Right renal cortex interstitium (tissue), 3 donors: ENCODE results near the gene CLTB. TPM values are rescaled to one million over a fixed set of nuclear protein-coding genes. Genes with fewer than 3 reads are reported as not detected.

Source experiments
- DNase-seq, 3 donors: peaks; one replicate each; pipeline ENCODE4 v3.0.0-alpha.2; 2013; ENCODE audit warnings: low read depth in 3 of 3, low spot score in 2 of 3
- polyA plus RNA-seq, 3 donors: library from polyadenylated mRNA; unstranded; fragments of 120-200 nt; gene quantifications; one replicate each; pipeline ENCODE4 v1.2.1, GENCODE V29; 2013; ENCODE audit not compliant: insufficient read length in 3 of 3

The CLTB gene
- polyA plus RNA-seq, 3 donors, result 45.8 to 59.0 (median 52.4) TPM

DNA sequence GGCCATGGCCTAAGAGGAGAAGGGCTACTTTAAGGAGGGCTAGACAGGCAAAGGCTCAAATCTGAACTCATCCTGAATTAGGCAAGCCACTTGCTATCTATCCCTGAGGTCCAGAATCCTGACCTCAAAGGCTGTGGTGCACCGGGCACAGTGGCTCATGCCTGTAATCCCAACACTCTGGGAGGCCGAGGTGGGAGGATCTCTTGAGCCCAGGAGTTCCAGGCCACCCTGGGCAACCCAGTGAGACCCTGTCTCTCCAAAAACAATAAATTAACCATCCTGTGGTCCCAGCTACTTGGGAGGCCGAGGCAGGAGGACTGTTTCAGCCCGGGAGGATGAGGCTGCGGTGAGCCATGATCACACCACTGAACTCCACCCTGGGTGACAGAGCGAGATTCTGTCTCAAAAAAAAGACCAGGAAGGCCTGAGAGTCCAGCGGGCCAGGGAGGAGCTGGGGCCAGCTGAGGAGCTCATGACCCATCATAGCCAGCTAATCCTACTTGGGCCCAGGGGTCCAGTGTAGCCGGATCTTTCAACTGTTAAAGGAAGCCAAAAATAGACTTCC, 31.9 kb downstream of the CLTB start:
- no peak for DNase-seq

DNA sequence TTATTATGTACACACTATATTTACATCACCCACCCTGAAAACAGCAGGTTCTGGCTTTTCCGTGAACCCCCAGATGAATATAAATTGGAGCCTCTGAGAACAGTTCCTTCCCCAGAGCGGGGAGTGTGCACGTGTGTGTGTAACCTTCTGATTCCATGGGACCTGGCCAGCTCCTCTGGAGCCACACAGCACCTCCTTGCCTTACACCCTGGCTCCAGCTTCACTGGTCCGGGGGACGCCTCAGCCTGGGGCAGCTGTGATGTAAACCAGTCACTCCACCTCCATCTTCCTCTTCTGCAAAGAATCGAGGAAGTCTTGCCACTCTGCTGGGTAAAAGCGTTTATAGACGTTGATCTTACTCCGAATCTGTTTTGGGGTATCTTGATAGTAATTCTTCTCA, 32.4 kb downstream of the CLTB start:
- no peak for DNase-seq

DNA sequence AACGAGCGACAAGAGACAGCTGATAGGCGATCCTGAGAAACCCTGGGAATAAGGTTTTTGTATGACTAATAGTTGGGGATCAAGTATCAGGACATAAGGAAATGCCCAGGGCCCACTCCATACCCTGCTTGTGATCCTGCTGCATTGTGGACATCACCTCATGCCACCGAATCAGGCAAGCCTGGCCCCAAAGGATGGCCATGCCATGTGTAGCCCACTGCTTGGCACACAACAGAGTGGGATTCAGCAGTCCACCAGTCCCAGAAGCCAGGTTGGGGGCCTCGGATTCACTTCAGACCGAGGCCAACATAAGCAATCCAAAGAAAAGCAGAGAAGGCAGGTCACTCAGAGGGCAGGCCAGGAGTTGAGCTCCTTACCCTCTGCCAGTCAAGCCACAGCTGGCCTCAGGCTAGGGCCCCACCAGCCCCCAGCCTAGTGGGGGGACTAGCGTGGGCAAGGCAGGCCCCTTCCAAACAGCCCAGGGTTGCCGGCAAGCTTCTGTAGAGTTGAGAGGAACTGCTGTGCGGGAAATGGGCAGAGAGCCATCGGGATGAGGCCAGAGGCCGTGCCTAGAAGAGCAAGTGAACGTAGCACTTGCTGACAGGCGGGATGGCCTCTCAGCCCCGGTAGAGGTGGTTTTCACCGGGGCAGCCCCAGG, 33.0 kb downstream of the CLTB start:
- no peak for DNase-seq

- no peak for DNase-seq
These were observed 33.6 kb downstream of the CLTB start for GRCh38 chr5:176382721-176383120.

DNA sequence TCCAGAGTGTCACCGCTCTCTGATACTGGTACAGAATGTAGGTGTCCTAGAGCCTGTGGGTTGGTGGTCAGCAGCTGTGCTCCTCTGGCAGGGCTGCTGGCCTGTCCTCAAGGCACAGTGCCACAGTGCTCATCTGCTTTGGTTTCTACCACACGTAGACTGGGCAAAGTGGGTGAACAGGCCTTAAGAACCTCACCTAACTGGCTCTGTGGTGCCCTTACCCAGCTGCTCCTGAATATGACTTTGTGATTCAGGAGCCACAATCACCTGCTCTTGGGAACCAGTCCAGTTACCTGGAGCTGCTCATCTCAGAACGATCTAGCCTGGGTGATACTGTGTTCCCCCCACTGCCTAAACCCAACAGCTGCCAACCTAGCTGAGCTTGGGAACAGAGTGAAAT, 34.4 kb downstream of the CLTB start:
- no peak for DNase-seq

GRCh38 chr5:176381423-176381822, 34.9 kb downstream of the CLTB start:
- no peak for DNase-seq

DNA sequence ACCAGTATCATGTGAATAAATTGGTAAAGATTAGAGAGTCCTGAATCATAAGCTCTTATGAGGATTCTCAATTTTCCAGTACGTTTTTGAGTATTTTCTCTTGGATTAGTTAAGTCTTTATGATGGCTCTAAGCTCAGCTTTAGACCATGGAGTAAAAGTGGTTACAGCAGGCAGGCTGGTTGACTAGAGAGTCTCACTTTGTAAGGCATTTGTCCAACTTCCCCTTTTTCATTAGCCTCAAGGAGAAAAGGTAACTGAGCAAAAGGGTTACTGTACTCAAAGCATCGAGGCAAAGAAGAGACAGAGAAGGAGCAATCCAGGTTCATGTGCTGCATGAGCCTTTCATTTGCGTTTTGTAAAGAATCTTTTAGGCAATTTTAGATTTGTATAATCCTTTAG, 36.5 kb downstream of the CLTB start:
- DNase-seq, result no peak

- DNase-seq, result no peak
These were observed 43.1 kb downstream of the CLTB start for GRCh38 chr5:176373100-176373818.

GRCh38 chr5:176371621-176372539, 44.5 kb downstream of the CLTB start:
- no peak for DNase-seq

DNA sequence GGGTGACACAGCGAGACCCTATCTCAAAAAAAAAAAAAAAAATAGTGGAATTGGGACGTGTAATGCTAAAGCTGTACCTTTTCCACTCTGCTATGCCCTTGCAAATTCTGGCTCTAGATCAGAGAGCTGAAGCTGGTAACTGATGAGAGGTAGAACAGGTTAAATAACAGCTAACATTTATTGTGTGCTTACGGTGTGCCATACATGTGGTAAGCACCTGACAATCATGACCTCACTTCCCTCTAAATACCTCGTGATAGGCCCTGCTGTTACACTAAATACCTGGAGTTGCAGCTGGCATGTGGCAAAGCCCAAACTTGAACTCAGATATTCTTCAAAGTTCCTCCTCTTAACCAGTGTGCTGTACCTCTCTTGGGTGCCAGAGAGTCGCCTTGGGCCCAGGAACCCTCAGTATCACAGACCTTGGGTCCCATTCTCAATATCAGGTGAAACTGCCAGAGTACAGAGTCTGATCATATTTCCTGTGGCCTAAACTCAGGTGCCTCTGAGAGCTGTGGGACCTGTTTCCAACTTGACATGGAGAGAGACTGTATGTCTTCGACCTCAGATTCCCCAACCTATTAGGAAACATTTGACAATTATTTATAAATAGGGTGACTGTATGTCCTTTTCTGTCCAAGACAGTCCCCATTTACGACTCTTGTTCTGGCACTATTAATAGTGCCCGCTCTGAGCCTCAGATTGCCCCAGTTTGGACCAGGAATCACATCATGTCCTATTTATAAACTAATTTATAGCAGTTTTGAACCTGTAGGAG, 46.2 kb downstream of the CLTB start:
- no peak for DNase-seq

DNA sequence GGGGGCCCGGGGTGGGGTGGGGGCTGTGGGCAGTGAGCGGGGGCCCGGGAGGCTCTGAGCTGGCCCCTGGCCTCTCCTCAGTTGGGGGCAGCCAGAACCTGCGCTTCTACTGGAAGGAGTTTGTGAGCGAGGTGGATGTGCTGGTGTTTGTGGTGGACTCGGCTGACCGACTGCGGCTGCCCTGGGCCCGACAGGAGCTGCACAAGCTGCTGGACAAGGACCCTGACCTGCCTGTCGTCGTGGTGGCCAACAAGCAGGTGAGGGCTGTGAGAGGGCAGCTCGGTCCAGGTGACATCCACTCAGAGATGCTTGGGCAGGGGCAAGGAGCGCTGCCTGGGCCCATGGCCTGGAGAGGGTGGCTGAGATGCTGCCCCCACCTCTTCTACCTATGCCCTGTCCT, 47.6 kb downstream of the CLTB start:
- no peak for DNase-seq

DNA sequence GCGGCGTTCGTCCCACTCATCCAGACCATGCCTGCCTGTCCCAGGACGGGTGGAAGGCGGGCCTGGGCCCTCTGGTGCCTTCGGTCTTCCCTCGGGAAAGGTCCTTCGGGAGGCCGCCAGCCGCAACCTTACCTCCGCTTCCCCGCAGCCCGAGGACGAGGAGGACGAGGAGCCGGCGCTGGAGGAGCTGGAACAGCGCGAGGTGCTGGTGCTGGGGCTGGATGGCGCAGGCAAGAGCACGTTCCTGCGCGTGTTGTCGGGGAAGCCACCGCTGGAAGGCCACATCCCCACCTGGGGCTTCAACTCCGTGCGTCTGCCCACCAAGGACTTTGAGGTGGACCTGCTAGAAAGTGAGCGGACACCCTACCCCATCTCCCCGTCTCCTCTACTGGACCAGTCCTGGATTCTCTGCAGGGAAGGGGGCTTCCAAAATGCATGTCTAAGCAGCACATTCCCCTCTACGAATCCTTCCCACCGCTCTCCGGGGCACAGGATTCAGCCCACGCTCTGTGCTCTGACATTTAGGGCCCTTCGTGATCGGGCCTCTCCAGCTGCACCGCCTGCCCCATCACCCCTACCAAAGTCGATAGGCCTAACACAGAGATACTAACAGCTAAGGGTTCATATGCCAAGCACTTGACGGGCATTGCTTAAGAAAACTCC, 50.0 kb downstream of the CLTB start:
- DNase-seq, result no peak

GRCh38 chr5:176365351-176366231, 50.7 kb downstream of the CLTB start, which contains the start of gene ARL10:
ARL10 (plus strand) TSS chr5:176365487; CDS start chr5:176365564, 77 bp downstream.
- DNase-seq, result no peak

DNA sequence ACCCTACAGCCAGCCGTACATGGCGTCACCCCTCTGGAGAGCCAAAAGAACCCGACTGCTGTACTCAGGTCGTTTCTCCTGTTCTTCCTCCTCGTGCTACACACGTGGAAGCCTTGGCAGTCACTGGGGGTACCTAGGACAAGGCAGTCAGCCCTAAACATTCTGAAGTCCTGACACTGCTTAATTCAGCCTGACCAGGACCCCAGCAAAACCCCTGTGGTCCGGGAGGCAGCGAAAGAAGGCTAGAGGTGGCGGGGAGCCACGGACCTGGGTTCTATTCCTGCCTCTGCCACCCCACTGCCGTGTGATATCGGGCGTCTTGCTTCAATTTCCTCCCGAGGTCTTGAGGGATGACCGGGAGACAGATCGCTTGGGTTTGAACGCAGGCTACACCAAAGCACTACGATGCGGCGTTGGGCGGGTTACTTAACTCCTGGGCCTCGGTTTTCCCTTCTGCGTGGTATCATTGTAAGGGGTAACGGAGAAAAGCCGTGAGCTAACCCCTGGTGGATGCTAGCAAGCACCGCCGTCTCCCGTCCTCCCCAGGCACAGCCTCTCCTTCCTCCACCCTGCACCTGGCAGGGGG, 51.5 kb downstream of the CLTB start:
- DNase-seq, result no peak

DNA sequence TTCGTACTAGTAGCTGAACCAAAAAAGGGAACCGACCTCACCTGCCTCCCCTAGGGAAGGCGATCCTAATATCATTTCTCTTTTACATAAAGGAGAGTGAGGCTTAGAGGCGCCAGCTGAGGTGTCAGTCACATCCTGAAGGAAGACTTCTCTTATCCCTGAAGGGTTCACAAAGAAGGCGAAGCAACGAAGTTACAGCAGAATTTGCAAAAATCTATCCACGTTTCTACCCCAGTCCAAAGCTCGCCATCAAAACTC, 54.2 kb downstream of the CLTB start:
- DNase-seq, result no peak

DNA sequence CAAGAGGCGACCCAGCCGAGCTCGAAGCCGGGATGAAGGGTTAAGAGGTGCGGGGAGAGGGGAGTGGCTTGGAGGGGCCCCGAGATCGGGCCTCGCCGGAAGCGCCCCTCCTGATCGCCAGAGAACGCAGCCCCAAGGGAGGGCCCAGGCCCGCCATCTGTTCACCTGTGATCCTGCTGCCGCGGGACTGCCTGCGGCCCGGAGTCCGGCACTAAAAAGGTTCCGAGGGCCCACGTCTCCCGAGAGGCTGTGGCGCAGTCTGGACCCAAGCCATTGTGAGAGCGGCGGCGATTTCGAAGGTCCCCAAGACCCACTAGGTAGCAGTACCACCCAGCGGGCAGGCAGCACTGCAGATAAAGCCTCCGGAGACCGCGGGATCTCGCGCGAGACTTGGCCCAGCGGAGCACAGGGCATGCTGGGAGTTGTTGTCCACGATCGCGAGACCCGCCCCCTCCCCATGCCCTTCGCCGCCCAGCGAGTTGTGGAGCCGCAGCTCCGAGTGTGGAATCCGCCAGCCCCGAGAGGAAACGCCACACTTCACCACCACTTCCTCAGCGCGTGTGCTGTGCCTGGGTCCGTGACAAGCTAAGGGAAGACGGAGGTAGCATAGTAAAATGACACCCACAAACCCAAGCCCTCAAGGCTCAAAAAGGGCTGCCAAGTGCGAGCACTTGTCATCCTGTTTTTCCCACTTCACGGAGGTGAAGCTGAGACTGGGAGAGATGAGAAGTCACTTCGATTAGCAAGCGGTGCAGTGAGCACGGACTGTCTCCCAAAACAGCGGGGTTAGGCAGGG, 54.7 kb downstream of the CLTB start, which contains the start of gene KIAA1191:
KIAA1191 (minus strand) TSS at position 328 of the 796 bp plus-strand sequence. CDS start 2,256 bp downstream, outside the sequence.
- peak; percentile 68 to 84 (median 78) for DNase-seq

- DNase-seq, result no peak
These were observed 55.4 kb downstream of the CLTB start for GRCh38 chr5:176360894-176361436.
